HUDEP-2 (cell line): Measurements from ENCODE around the gene ZNF407.

Source experiments
- DNase-seq, 76 experiments: peaks; one replicate each; lab custom pipeline; 2025; ENCODE audit not compliant: unreplicated experiment in 76 of 76; lab: John Stamatoyannopoulos, UW

The ZNF407 gene

DNA sequence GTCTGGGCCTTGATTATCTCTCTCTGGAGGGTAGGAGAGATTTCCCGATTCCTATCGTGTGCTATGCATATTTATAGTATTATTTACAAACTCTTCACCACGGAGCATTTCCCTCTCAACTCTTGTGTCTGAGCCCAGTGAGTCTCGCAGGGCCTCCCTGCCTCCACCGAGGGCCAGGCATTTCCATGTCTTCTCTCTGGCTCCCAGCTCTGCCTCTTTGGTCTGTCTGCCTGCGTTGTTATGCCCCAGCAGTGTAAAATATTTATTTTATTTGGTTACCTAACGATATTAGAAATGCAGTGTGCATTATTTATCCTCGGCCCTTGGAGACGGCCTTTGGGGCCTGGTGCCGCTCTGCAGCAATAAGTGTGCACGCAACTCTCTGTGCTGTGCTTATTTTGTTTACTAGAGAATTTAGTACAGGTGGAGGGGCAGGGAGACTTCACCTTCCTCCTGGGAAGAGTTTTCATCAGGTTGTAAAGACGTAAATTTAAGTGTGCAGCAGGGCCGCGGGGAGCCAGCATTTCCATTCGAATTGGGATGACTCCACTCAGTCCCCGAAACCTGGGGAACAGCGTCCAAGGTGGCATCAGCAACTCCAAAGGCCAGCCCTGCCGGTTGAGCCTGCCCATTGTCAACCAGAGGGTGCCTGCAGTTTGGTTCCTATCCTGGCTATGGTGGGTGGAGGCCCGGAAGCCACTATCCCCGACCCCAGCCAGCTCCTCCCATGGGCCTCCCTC lies 511.1 kb downstream of the ZNF407 start:
- no peak for DNase-seq

DNA sequence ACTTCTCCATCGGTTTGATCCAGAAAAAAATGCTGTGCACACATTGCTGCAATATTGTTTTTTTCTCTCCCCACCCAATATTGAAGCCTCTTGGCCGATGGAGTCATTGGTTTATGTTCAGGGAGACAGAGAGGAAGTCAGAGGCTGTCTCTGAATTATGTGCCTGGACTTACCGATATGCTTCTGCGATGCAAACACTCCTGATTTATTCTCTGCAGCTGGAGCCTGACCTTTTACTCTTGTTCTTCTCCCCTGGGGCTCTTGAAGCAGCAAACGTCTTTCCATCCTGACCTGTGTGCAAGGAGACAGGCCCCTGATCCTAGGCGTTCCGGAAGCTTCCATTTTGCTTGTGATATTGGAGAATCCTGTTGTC lies 511.6 kb downstream of the ZNF407 start:
- DNase-seq, result no peak

- DNase-seq, result no peak
These were observed 512.1 kb downstream of the ZNF407 start for GRCh38 chr18:75109819-75110218.

- no peak for DNase-seq
These were observed 512.6 kb downstream of the ZNF407 start for GRCh38 chr18:75110311-75110710.

DNA sequence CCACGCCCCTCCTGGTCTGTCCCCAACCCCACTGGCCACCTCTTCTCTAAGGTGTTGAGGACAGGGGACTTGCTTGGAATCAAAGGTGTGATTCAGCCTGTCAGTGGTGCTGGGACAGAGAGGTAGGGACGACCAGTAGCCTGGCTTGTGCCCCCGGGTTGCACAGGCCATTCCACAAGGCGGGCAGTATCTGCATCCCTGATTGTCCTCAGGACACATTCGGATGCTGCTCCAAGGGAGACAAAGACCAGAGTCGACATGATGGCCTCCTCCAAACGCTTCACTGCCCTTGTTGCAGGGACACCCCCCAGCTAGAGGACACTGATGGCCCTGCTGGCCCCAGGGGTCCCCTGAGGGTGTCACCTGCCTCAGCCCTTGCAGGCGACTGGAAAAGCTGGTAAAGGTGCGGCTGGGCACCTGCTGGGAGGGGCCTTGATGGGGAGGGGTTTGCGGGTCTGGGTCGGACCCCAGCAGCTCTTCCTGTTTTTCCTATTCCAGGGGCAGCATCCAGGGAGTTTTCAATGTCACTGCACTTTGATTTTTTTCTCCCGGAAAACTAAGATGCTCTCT lies 513.3 kb downstream of the ZNF407 start:
- DNase-seq, result no peak

DNA sequence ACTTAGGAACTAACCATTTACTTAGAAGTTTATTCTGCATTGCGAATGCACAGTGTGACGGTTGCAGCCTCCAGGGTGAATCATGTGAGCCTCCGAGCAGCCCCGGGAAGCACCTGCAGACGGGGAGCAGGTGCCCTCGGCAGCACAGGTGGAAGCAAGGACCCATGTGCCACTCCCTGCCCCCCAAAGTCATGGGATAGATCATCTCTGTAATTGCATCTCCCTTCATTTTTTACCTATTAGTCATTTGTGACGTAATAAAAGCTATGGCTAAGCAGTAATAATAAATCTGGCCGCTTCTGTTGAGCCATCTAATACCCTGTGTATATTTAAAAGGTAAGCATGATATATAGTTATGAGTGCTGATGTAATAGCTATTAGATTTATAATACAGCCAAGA lies 514.1 kb downstream of the ZNF407 start:
- DNase-seq, result no peak

GRCh38 chr18:75112186-75113096 lies 514.8 kb downstream of the ZNF407 start:
- DNase-seq, result no peak

DNA sequence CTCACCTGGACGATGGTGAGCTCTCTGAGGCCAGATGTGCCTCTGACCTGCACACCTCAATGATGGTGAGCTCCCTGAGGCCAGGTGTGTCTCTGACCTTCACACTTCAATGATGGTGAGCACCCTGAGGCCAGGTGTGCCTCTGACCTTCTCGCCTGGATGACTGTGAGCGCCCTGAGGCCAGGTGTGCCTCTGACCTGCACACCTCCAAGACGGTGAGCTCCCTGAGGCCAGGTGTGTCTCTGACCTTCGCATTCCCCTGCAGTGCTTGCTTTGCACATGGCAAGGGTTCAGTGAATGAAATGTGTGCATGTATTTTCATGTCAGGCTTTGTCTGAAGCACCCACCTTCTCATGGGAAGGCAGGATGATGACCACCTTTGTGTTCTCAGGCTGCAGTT lies 515.8 kb downstream of the ZNF407 start:
- no peak for DNase-seq

GRCh38 chr18:75114231-75114764 lies 516.6 kb downstream of the ZNF407 start:
- no peak for DNase-seq
